Activated B cell treated with CpG ODN at 0.5 μM for 24 hours (primary cell): ENCODE results near the gene TCF4. TPM values are rescaled to one million over a fixed set of nuclear protein-coding genes. Genes with fewer than 3 reads are reported as not detected.

Experiments used
- ATAC-seq: fragments of 200-7000 bp; cut with Tn5 transposase; one replicate; pipeline ENCODE4 v1.10.0; 2021; ENCODE audit warnings: low read depth, mild to moderate bottlenecking, moderate library complexity
- CTCF ChIA-PET: fragments of 350-600 bp; sonication (Branson Sonifier 250); formaldehyde crosslinking; loops from one replicate; lab custom pipeline; 2021; ENCODE audit warnings: antibody characterized with exemption; lab: Charles Lee
- POLR2A ChIA-PET: fragments of 350-600 bp; sonication (Branson Sonifier 250); formaldehyde crosslinking; loops from one replicate; lab custom pipeline; 2021; ENCODE audit warnings: antibody characterized with exemption; lab: Charles Lee
- DNase-seq: peaks from one replicate; pipeline ENCODE4 v3.0.0; 2022
- H3K27ac Mint-ChIP-seq: one replicate; pipeline ENCODE4 v1.8.0; 2020; ENCODE audit warnings: mixed read lengths
- H3K27me3 Mint-ChIP-seq: one replicate; pipeline ENCODE4 v1.8.0; 2021; ENCODE audit warnings: mixed read lengths
- H3K36me3 Mint-ChIP-seq: one replicate; pipeline ENCODE4 v1.8.0; 2021; ENCODE audit warnings: low read depth, mixed read lengths
- H3K4me1 Mint-ChIP-seq: one replicate; pipeline ENCODE4 v1.8.0; 2021; ENCODE audit warnings: mixed read lengths
- H3K4me3 Mint-ChIP-seq: one replicate; pipeline ENCODE4 v1.8.0; 2020; ENCODE audit warnings: mild to moderate bottlenecking, mixed read lengths
- H3K9me3 Mint-ChIP-seq: one replicate; pipeline ENCODE4 v1.8.0; 2020; ENCODE audit warnings: mixed read lengths
- CTCF ChIP-seq: fragments of 200-600 bp; IDR thresholded peaks from one replicate; pipeline ENCODE4 v1.8.0; 2022; ENCODE audit warnings: antibody characterized with exemption, mild to moderate bottlenecking
- intact Hi-C: fragments of 100-400 bp; cut with micrococcal nuclease; formaldehyde crosslinking; loops from one replicate; pipeline ENCODE4 v1.15.1; 2024
- total RNA-seq: library from RNA; stranded (reverse); gene quantifications from 2 replicates; pipeline ENCODE4 v1.2.3, GENCODE V29; 2022

TCF4 gene
- total RNA-seq, 1 donor from 2014 or later: 270 TPM

- H3K36me3 Mint-ChIP-seq: no peaks in the 10 kb centered on the region
- DNase-seq (no peak), ATAC-seq (peak; percentile 28)
- POLR2A ChIA-PET: no interaction called here
- H3K27ac Mint-ChIP-seq: no peak overlapping the region
- H3K4me3 Mint-ChIP-seq: no peak overlapping the region
- H3K27me3 Mint-ChIP-seq: no peaks in the 10 kb centered on the region
- peaks cover 3% of the 10 kb centered on the region for H3K4me1 Mint-ChIP-seq
- H3K9me3 Mint-ChIP-seq: no peaks in the 10 kb centered on the region
- CTCF ChIA-PET: interaction anchor here (1.1 kb wide), 1 partner anchor 9 kb away, joined by 3 read pairs; no protein-coding TSS in a partner anchor
- TF ChIP-seq CTCF: no peak
- intact Hi-C loops: no loop called here
These were observed 66.0 kb downstream of the TCF4 start for GRCh38 chr18:55522011-55522410.

GRCh38 chr18:55517055-55517454, 70.9 kb downstream of the TCF4 start:
- peaks cover 8% of the 10 kb centered on the region for H3K4me1 Mint-ChIP-seq
- H3K9me3 Mint-ChIP-seq: no peaks in the 10 kb centered on the region
- no peaks in the 10 kb centered on the region for H3K27me3 Mint-ChIP-seq
- no peak overlapping the region for H3K27ac Mint-ChIP-seq
- ATAC-seq (no peak), DNase-seq (no peak)
- intact Hi-C loops: no loop called here
- H3K4me3 Mint-ChIP-seq: no peak overlapping the region
- ChIA-PET CTCF (no interaction called here), POLR2A (no interaction called here)
- no peak for TF ChIP-seq CTCF
- no peaks in the 10 kb centered on the region for H3K36me3 Mint-ChIP-seq

GRCh38 chr18:55515941-55516710, 71.9 kb downstream of the TCF4 start:
- H3K9me3 Mint-ChIP-seq: no peaks in the 10 kb centered on the region
- ChIA-PET CTCF (no interaction called here), POLR2A (no interaction called here)
- H3K27ac Mint-ChIP-seq: no peak overlapping the region
- intact Hi-C loops: no loop called here
- ATAC-seq (no peak), DNase-seq (no peak)
- H3K27me3 Mint-ChIP-seq: no peaks in the 10 kb centered on the region
- H3K4me3 Mint-ChIP-seq: no peak overlapping the region
- no peaks in the 10 kb centered on the region for H3K36me3 Mint-ChIP-seq
- H3K4me1 Mint-ChIP-seq: peaks cover 10% of the 10 kb centered on the region
- no peak for TF ChIP-seq CTCF

- Mint-ChIP-seq H3K4me1 (peaks cover 19% of the 10 kb centered on the region), H3K27ac (no peak overlapping the region), H3K36me3 (no peaks in the 10 kb centered on the region), H3K4me3 (no peak overlapping the region), H3K27me3 (no peaks in the 10 kb centered on the region), H3K9me3 (no peaks in the 10 kb centered on the region)
- CTCF ChIA-PET: no interaction called here
- POLR2A ChIA-PET: interaction anchor here (0.6 kb wide), 1 partner anchor 328 kb away, joined by 4 read pairs; no protein-coding TSS in a partner anchor
- DNase-seq (no peak), ATAC-seq (no peak)
- intact Hi-C loops: no loop called here
- no peak for TF ChIP-seq CTCF
These were observed 72.8 kb downstream of the TCF4 start for GRCh38 chr18:55515214-55515613.

GRCh38 chr18:55513161-55513560, 74.8 kb downstream of the TCF4 start:
- intact Hi-C loops: loop anchor here (5.0 kb wide), 1 partner anchor 36 kb away; no protein-coding TSS in a partner anchor
- no peak for DNase-seq
- no peak for ATAC-seq
- no peak overlapping the region for H3K27ac Mint-ChIP-seq
- no peak overlapping the region for H3K4me3 Mint-ChIP-seq
- no peak for TF ChIP-seq CTCF
- POLR2A ChIA-PET: interaction anchor here (0.6 kb wide), 1 partner anchor 68 kb away, joined by 3 read pairs; no protein-coding TSS in a partner anchor
- H3K27me3 Mint-ChIP-seq: no peaks in the 10 kb centered on the region
- H3K4me1 Mint-ChIP-seq: peaks cover 36% of the 10 kb centered on the region
- CTCF ChIA-PET: interaction anchor here (1.4 kb wide), 1 partner anchor 9 kb away, joined by 3 read pairs; no protein-coding TSS in a partner anchor
- H3K36me3 Mint-ChIP-seq: no peaks in the 10 kb centered on the region
- H3K9me3 Mint-ChIP-seq: no peaks in the 10 kb centered on the region
